CD8-positive, alpha-beta memory T cell (primary cell): ENCODE measurements around the gene RNF5. TPM values are rescaled to one million over a fixed set of nuclear protein-coding genes. Genes with fewer than 3 reads are reported as not detected.

Experiments
- CTCF ChIA-PET: fragments of 350-600 bp; sonication (Branson Sonifier 250); formaldehyde crosslinking; loops from one replicate; lab custom pipeline; 2021; ENCODE audit warnings: antibody characterized with exemption; lab: Charles Lee
- POLR2A ChIA-PET: fragments of 350-600 bp; sonication (Branson Sonifier 250); formaldehyde crosslinking; loops from one replicate; lab custom pipeline; 2021; ENCODE audit warnings: antibody characterized with exemption; lab: Charles Lee
- DNase-seq, 5 donors: peaks; one replicate each; pipeline versions ENCODE4 v3.0.0 to v3.0.0-alpha.2; 2020 to 2022; ENCODE audit warnings: mixed read lengths in 1 of 5
- H3K27ac ChIP-seq: one replicate; pipeline ENCODE4 v1.7.0; 2013; ENCODE audit warnings: low read depth, mild to moderate bottlenecking, low read length, moderate library complexity
- H3K27me3 ChIP-seq: 2 replicates; pipeline ENCODE4 v1.7.0; 2013; ENCODE audit warnings: low read length, mild to moderate bottlenecking; ENCODE audit not compliant: insufficient read depth, poor library complexity, severe bottlenecking
- H3K36me3 ChIP-seq: 2 replicates; pipeline ENCODE4 v1.7.0; 2013; ENCODE audit warnings: mild to moderate bottlenecking, low read length, moderate library complexity; ENCODE audit not compliant: insufficient read depth
- H3K4me1 ChIP-seq: 2 replicates; pipeline ENCODE4 v1.7.0; 2013; ENCODE audit warnings: mild to moderate bottlenecking, low read length, moderate library complexity; ENCODE audit not compliant: insufficient read depth
- H3K4me3 ChIP-seq: 2 replicates; pipeline ENCODE4 v1.7.0; 2013; ENCODE audit warnings: mild to moderate bottlenecking, low read length
- H3K9me3 ChIP-seq: 2 replicates; pipeline ENCODE4 v1.7.0; 2013; ENCODE audit warnings: mild to moderate bottlenecking, low read length
- H3K27ac Mint-ChIP-seq, 8 donors: one replicate each; pipeline ENCODE4 v1.8.0; 2020 to 2021; ENCODE audit warnings: mixed read lengths in 8 of 8, mild to moderate bottlenecking in 6 of 8, inconsistent platforms in 3 of 8, moderate library complexity in 3 of 8
- H3K27me3 Mint-ChIP-seq, 2 donors: one replicate each; pipeline ENCODE4 v1.8.0; 2020 to 2021; ENCODE audit warnings: mixed read lengths in 2 of 2, mild to moderate bottlenecking in 1 of 2, moderate library complexity in 1 of 2
- H3K36me3 Mint-ChIP-seq, 3 donors: one replicate each; pipeline ENCODE4 v1.8.0; 2020 to 2021; ENCODE audit warnings: mixed read lengths in 3 of 3, inconsistent platforms in 1 of 3, mild to moderate bottlenecking in 1 of 3
- H3K4me1 Mint-ChIP-seq, 3 donors: one replicate each; pipeline ENCODE4 v1.8.0; 2020 to 2021; ENCODE audit warnings: mixed read lengths in 3 of 3, inconsistent platforms in 1 of 3, mild to moderate bottlenecking in 1 of 3
- H3K4me3 Mint-ChIP-seq, 7 donors: one replicate each; pipeline ENCODE4 v1.8.0; 2020 to 2021; ENCODE audit warnings: mixed read lengths in 7 of 7, mild to moderate bottlenecking in 6 of 7, moderate library complexity in 4 of 7, inconsistent platforms in 2 of 7
- H3K9me3 Mint-ChIP-seq, 5 donors: one replicate each; pipeline ENCODE4 v1.8.0; 2020 to 2022; ENCODE audit warnings: mixed read lengths in 5 of 5, mild to moderate bottlenecking in 3 of 5, moderate library complexity in 2 of 5, inconsistent platforms in 1 of 5
- polyA plus RNA-seq: library from polyadenylated mRNA; unstranded; fragments of 300-500 nt; fragmentation: Illumina TruSeq; gene quantifications from one replicate; pipeline ENCODE4 v1.2.3, GENCODE V29; 2021
- total RNA-seq, 2 experiments: library from RNA; stranded (reverse); gene quantifications; one replicate each; pipeline ENCODE4 v1.2.3, GENCODE V29; 2021

RNF5 gene
- total and polyA plus RNA-seq, 3 experiments from 2014 or later, result 52.7 to 110 (median 52.9) TPM

DNA sequence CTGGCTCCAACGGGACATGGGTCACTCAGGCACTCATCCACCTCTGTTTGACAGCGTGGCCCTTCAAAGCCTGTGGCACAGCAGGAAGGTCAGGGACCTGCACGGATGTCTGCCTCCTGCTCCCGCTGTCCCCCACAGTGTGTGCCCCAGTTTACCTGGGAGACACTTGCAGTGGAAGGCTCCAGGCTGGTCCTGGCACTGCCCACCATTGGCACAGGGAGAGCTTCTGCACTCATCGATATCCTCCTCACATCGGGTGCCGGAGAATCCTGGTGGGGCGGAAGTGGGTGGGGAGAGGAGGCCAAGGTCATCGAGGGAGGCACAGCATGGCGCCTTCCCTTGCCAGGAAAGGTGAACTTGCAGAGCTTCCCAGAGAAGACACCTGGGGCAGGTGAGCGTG, 38.8 kb downstream of the RNF5 start:
- no peak overlapping the region for H3K4me3 Mint-ChIP-seq
- Histone ChIP-seq H3K4me1 (peaks cover under 1% of the 10 kb centered on the region), H3K9me3 (no peaks in the 10 kb centered on the region), H3K36me3 (no peaks in the 10 kb centered on the region), H3K27me3 (no peaks in the 10 kb centered on the region), H3K4me3 (no peak overlapping the region), H3K27ac (no peak overlapping the region)
- H3K36me3 Mint-ChIP-seq, result no peaks in the 10 kb centered on the region
- H3K27ac Mint-ChIP-seq, result no peak overlapping the region
- peaks cover 0 to 4% of the 10 kb centered on the region in 2 donors for H3K27me3 Mint-ChIP-seq
- ChIA-PET CTCF (no interaction called here), POLR2A (no interaction called here)
- H3K9me3 Mint-ChIP-seq, result no peaks in the 10 kb centered on the region
- peaks cover 2 to 5% (median 3%) of the 10 kb centered on the region in 3 donors for H3K4me1 Mint-ChIP-seq
- DNase-seq, result no peak

DNA sequence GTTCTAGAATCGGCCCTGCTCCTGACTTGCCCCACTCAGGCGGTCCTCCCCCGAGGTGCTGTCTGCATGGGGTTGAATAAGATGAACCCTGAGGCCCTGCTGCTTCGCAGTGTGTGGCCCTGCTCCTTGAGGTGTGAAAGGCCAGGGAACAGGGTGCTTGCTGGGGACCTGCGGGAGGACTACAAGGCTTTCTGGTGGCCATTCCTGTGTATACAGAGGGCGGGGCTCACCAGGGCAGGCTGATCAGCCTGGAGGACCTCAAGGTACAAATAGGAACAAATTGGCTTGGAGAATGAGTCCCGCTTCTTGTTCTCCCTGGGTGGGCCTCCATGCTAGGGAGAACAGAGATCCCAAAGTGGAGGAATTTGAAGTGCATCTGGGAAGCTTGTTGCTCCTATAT, 40.0 kb downstream of the RNF5 start:
- no peaks in the 10 kb centered on the region for H3K27me3 ChIP-seq
- H3K9me3 ChIP-seq, result no peaks in the 10 kb centered on the region
- H3K27ac Mint-ChIP-seq, result no peak overlapping the region
- no peaks in the 10 kb centered on the region for H3K36me3 ChIP-seq
- no peak overlapping the region for H3K4me3 ChIP-seq
- ChIA-PET POLR2A (no interaction called here), CTCF (no interaction called here)
- no peak for DNase-seq
- H3K4me1 Mint-ChIP-seq, result no peaks in the 10 kb centered on the region
- peaks cover 11% of the 10 kb centered on the region for H3K4me1 ChIP-seq
- no peaks in the 10 kb centered on the region for H3K9me3 Mint-ChIP-seq
- no peak overlapping the region for H3K27ac ChIP-seq
- no peaks in the 10 kb centered on the region for H3K36me3 Mint-ChIP-seq
- H3K4me3 Mint-ChIP-seq, result no peak overlapping the region
- H3K27me3 Mint-ChIP-seq, result peaks cover 0 to 4% of the 10 kb centered on the region in 2 donors

DNA sequence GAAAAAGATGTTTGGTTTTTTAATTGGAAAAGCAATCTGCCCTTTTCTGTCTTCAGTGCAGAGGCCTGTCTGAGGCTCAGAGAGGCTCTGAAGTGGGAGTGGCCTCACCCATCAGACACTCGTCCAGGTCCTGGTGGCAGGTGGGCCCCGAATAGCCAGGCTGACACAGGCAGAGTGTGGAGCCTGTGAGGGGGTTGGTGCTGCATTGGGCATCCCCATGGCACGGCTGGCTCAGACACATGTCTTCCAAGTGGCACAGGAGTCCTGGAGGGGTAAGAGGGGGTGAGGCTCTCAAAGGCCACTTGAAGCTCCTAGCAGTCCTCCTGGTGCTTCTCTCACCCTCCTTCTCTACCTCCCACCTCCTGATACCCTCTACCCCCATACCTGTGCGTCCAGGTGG, 41.8 kb downstream of the RNF5 start:
- H3K4me1 ChIP-seq, result peaks cover 11% of the 10 kb centered on the region
- H3K9me3 ChIP-seq, result no peaks in the 10 kb centered on the region
- no peak overlapping the region for H3K27ac Mint-ChIP-seq
- H3K27me3 Mint-ChIP-seq, result peaks cover 0 to 4% of the 10 kb centered on the region in 2 donors
- H3K27ac ChIP-seq, result no peak overlapping the region
- H3K9me3 Mint-ChIP-seq, result no peaks in the 10 kb centered on the region
- H3K4me1 Mint-ChIP-seq, result no peaks in the 10 kb centered on the region
- ChIA-PET POLR2A (no interaction called here), CTCF (no interaction called here)
- no peaks in the 10 kb centered on the region for H3K27me3 ChIP-seq
- no peaks in the 10 kb centered on the region for H3K36me3 Mint-ChIP-seq
- no peak overlapping the region for H3K4me3 Mint-ChIP-seq
- DNase-seq, result no peak
- H3K4me3 ChIP-seq, result no peak overlapping the region
- no peaks in the 10 kb centered on the region for H3K36me3 ChIP-seq

DNA sequence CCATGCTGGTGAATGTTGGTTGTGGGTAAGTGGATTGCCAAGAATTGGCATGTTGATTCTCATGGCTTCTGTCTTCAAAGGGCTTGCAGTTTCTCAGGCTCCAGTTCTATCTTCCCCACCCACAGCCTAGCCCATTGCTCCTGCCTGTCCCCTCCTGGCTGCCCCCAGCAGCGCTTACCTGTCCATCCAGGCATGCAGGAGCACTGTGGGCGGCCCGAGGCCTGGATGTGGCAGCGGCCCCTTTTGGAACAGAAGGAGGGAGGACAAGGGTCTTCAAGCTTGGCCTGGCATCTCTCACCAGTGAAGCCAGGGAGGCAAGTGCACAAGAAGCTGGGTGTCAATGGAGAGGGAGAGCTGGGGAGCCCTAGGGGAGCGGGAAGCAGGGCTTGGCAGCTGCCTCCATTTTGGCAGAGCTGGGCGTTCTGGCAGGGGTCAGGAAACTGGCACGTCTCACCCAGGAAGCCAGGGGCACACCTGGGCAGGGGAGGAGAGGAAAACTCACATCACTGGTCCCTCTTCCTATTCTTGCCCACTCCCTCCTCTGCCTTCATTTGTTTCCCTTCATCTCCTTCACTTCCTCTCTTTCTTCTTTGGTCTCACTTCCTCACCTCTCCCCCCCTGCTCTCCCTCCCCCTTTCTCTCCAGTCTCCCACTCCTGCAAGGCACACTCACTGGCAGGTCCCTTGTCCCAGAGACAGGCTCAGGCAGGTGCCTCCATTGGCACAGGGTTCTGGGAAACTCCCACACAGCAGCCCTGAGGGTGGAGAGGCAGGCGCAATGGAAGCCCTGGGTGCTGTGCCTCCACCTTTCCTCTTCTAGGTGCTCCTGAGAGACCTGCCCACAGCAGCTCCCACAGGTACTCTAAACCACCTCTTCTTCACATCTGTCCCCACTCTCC, 44.4 kb downstream of the RNF5 start:
- H3K27ac Mint-ChIP-seq, result no peak overlapping the region

DNA sequence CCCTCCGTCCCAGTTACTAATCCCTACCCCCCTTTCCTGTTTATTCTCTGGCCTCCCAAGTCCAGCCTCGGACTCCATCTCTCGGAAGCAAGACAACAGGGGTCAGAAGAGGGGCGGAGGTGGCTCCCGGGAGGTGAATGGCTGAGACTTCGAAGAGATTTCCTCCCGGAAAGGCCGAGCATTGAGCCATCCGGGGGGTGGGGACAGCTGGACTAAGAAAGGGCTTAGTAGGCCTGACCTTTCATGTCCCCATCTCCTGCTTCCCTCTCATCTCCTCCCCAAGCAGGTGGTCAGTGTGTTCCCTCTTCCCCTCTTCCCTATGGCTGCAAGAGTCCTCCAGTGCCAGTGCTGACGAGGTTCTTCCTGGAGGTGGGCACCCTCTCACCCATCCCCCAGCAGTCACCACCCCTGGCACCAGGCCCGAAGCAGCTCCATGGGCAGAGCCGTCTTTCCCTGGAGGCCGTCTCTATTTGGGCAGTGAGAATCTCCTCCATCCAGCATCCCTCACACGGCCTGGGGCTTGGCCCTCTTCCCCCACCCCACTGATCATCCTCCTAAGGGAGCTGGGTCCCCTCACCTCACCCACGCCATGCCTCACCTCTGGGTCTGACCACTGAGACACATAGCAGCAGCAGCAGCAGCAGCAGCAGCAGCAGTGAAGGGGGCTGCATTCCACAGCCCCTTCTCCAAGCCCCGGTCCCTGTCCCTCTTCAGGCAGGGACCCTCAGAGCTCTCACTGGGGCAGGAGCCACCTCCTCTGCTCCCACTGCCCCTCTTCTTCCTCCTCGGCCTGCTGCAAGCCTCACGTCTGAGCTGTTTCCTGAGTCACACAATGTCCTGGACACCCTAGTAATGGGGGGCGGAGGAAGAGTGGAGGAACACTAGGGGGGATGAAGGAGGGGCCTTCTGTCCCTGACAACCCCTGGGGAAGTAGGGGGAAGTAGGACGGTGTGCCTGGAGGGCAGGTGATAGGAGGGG, 45.3 kb downstream of the RNF5 start, which contains the start of gene NOTCH4:
Gene NOTCH4, minus strand, starts transcription at position 810 of the 978 bp plus-strand sequence. Its CDS starts 139 bp downstream, at position 671.
- peaks cover 0 to 4% of the 10 kb centered on the region in 2 donors for H3K27me3 Mint-ChIP-seq
- Histone ChIP-seq H3K27me3 (no peaks in the 10 kb centered on the region), H3K4me3 (no peak within 1 kb of the TSS), H3K9me3 (no peaks in the 10 kb centered on the region), H3K4me1 (peaks cover 11% of the 10 kb centered on the region), H3K27ac (no peak within 1 kb of the TSS), H3K36me3 (no peaks in the 10 kb centered on the region)
- no peak within 1 kb of the TSS for H3K27ac Mint-ChIP-seq
- H3K4me3 Mint-ChIP-seq, result no peak within 1 kb of the TSS
- no peak for DNase-seq
- no peaks in the 10 kb centered on the region for H3K9me3 Mint-ChIP-seq
- peaks cover 0 to 2% (median 0%) of the 10 kb centered on the region in 3 donors for H3K36me3 Mint-ChIP-seq
- ChIA-PET CTCF (no interaction called here), POLR2A (no interaction called here)
- H3K4me1 Mint-ChIP-seq, result no peaks in the 10 kb centered on the region

More for the DNA sequence above, 44.4 kb downstream of the RNF5 start:
- H3K4me1 Mint-ChIP-seq, result no peaks in the 10 kb centered on the region
- Histone ChIP-seq H3K9me3 (no peaks in the 10 kb centered on the region), H3K4me3 (no peak overlapping the region), H3K4me1 (peaks cover 11% of the 10 kb centered on the region), H3K27ac (no peak overlapping the region), H3K36me3 (no peaks in the 10 kb centered on the region), H3K27me3 (no peaks in the 10 kb centered on the region)
- H3K4me3 Mint-ChIP-seq, result no peak overlapping the region
- ChIA-PET CTCF (no interaction called here), POLR2A (no interaction called here)
- H3K9me3 Mint-ChIP-seq, result no peaks in the 10 kb centered on the region
- DNase-seq, result no peak
- H3K27me3 Mint-ChIP-seq, result peaks cover 0 to 4% of the 10 kb centered on the region in 2 donors
- peaks cover 0 to 2% (median 0%) of the 10 kb centered on the region in 3 donors for H3K36me3 Mint-ChIP-seq

DNA sequence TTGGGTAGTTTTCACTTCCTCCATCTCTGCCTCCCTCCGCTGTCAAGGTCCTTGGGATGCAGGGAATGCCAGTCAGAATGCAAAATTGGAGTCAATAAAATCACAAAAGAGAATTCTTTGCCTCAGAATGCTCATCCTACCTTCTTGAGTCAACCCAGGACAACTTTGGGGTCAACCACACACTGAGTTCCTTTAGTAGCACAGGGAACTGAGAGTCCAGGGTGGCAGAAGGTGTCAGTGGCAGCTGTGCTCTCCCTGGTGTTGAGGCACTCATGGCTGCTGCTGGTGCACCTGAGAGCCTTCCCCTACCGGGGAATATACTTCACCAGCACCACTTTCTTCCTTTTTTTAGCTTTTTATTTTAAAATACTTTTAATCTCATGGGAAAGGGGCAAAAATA, 46.5 kb downstream of the RNF5 start:
- H3K27me3 Mint-ChIP-seq, result no peaks in the 10 kb centered on the region
- no peak for DNase-seq
- no peak overlapping the region for H3K4me3 Mint-ChIP-seq
- no peaks in the 10 kb centered on the region for H3K4me1 Mint-ChIP-seq
- Histone ChIP-seq H3K27me3 (no peaks in the 10 kb centered on the region), H3K4me1 (peaks cover 11% of the 10 kb centered on the region), H3K27ac (no peak overlapping the region), H3K9me3 (no peaks in the 10 kb centered on the region), H3K4me3 (no peak overlapping the region), H3K36me3 (no peaks in the 10 kb centered on the region)
- ChIA-PET POLR2A (no interaction called here), CTCF (no interaction called here)
- H3K27ac Mint-ChIP-seq, result no peak overlapping the region
- no peaks in the 10 kb centered on the region for H3K9me3 Mint-ChIP-seq
- peaks cover 0 to 2% (median 0%) of the 10 kb centered on the region in 3 donors for H3K36me3 Mint-ChIP-seq

DNA sequence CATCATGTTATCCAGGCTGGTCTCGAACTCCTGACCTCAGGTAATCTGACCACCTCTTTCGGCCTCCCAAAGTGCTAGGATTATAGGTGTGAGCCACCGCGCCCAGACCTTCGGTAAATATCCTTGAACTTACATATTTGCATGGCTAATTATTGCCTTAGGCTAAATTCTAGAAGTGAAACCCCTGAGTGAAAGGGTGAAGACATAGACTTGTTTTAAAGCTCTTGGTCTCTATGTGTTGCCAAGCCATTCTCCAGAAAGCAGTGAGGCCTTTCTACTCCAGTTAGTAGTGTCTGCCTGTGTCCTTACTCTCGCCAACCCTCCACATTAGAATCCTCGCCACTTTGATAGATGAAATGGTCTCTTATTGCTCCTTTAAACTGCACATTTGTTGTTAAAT, 48.2 kb downstream of the RNF5 start:
- ChIA-PET POLR2A (no interaction called here), CTCF (interaction anchor here (0.9 kb wide), 1 partner anchor 19 kb away, joined by 3 read pairs; no protein-coding TSS in a partner anchor)
- Mint-ChIP-seq H3K27ac (no peak overlapping the region), H3K4me1 (no peaks in the 10 kb centered on the region), H3K27me3 (no peaks in the 10 kb centered on the region), H3K4me3 (no peak overlapping the region), H3K9me3 (no peaks in the 10 kb centered on the region), H3K36me3 (peaks cover 0 to 2% (median 0%) of the 10 kb centered on the region in 3 donors)
- H3K4me3 ChIP-seq, result no peak overlapping the region
- no peak for DNase-seq
- no peaks in the 10 kb centered on the region for H3K27me3 ChIP-seq
- H3K36me3 ChIP-seq, result no peaks in the 10 kb centered on the region
- peaks cover 11% of the 10 kb centered on the region for H3K4me1 ChIP-seq
- H3K27ac ChIP-seq, result no peak overlapping the region
- H3K9me3 ChIP-seq, result no peaks in the 10 kb centered on the region
